GM20000 (cell line): ENCODE measurements around the gene EPHB2.

Experiments
- DNase-seq: peaks from one replicate; pipeline ENCODE4 v3.0.0; 2012; ENCODE audit warnings: low spot score
- TF ChIP-seq, protein P1 (sequence below): IDR thresholded peaks from 2 replicates; pipeline ENCODE4 v1.5.1; 2012; ENCODE audit warnings: mild to moderate bottlenecking, control low read depth; ENCODE audit errors: extremely low read depth, missing control alignments

Gene EPHB2

DNA sequence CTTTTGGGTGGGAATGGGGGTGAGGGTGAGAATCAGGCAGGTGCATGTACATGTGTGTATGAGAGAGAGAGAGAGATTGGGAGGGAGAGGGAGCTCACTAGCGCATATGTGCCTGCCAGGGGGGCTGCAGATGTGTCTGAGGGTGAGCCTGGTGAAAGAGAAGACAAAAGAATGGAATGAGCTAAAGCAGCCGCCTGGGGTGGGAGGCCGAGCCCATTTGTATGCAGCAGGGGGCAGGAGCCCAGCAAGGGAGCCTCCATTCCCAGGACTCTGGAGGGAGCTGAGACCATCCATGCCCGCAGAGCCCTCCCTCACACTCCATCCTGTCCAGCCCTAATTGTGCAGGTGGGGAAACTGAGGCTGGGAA lies 95.0 kb downstream of the EPHB2 start:
- TF ChIP-seq, protein P1, sequence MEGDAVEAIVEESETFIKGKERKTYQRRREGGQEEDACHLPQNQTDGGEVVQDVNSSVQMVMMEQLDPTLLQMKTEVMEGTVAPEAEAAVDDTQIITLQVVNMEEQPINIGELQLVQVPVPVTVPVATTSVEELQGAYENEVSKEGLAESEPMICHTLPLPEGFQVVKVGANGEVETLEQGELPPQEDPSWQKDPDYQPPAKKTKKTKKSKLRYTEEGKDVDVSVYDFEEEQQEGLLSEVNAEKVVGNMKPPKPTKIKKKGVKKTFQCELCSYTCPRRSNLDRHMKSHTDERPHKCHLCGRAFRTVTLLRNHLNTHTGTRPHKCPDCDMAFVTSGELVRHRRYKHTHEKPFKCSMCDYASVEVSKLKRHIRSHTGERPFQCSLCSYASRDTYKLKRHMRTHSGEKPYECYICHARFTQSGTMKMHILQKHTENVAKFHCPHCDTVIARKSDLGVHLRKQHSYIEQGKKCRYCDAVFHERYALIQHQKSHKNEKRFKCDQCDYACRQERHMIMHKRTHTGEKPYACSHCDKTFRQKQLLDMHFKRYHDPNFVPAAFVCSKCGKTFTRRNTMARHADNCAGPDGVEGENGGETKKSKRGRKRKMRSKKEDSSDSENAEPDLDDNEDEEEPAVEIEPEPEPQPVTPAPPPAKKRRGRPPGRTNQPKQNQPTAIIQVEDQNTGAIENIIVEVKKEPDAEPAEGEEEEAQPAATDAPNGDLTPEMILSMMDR = no peak
- DNase-seq = no peak

DNA sequence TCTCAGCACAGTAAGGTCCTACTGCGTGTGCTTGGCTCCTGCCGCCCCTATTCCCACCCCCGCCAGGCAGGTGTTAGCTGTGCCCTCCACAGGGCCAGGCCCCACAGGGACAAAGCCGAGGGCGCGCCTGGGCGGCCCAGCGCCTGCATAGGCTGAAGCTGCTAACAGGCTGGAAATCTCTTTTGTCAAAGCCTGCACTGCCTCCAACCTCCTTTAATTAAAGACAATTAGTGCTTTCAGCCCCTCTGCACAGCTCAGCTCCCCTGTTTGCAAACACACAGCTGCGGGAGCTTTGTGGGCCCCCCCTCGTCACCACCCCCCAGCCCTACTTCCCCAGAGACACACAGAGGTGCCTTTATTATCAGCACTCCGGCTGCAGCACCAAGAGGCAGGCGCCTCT lies 95.9 kb downstream of the EPHB2 start:
- DNase-seq = no peak
- TF ChIP-seq, protein P1 = no peak

DNA sequence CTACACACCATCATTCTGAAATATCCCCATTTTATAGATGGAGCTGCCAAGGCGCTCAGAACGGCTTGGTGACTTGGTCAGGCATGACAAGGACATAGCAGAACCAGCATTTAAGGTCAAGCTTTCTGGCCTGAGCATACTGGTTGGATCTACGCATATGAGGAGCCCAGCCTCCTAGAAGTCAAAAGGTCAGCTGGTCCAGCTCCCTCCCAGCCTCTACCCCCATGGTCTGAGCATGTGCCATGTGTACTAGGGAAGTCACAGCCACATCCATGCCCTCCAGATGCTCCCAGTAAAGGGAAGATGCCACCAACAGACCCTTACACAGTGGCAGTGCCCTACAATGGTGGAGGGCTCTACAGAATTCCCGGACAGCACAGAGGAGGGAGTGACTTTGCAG lies 96.7 kb downstream of the EPHB2 start:
- TF ChIP-seq, protein P1 = no peak
- DNase-seq = no peak

DNA sequence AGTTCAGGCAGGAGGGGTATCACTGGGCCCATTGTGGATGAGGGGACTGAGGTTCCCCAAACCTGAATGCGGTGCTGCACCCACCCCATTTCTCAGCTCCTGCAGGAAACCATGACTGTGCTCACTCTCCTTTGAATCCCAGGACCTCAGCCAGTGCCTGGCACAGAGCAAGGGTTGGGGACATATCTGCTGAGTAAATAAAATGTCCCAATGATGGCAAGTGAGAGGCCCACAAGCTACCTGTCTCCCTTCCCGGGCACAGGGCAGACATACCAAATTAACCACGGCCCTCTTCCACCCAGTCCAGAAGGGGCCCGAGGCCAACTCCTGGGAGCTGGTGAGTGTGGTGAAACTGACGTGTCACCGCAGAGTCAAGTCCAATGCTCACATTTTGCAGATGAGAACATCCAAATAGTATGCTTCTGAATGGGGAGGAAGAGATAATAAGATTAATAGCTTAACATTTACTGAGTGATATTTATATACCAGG lies 97.6 kb downstream of the EPHB2 start:
- DNase-seq = no peak
- TF ChIP-seq, protein P1 = no peak

DNA sequence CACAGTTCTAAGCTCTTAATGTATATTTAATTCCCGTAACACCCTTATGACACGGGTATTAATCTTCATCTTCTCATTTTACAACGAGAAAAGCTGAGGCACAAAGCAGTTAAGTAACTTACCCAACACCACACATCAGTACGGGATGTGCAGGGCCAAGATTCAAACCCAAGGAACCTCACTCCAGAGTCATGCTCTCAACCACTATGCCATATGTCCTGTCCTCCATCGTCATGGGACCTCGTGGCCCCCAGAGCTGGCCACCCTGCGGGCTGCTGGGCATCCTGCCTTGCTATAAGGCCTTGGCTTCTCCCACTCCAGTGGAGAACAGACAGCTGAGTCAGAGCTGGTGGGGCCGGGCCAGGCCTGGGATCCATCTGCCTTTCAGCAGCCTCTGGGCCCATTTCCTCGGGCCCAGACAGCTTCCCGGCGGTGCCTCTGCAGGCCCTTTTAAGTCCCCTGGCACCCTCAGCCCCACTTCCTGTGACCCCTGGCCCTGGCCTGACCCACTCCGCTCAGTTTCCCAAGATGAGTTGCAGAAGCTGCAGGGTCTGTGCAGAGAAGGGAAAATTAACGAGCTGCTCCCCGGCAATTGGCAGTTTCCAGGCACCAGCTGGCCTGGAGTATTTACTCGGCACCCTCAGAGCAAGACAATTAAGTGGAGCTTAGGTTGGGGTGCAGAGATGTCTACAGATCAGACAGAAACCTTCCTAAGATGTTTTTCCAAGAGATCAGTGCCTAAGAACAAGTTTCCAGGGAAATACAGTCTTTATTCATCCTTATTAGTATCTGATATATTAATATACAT lies 98.2 kb downstream of the EPHB2 start:
- TF ChIP-seq, protein P1 = no peak
- no peak for DNase-seq

DNA sequence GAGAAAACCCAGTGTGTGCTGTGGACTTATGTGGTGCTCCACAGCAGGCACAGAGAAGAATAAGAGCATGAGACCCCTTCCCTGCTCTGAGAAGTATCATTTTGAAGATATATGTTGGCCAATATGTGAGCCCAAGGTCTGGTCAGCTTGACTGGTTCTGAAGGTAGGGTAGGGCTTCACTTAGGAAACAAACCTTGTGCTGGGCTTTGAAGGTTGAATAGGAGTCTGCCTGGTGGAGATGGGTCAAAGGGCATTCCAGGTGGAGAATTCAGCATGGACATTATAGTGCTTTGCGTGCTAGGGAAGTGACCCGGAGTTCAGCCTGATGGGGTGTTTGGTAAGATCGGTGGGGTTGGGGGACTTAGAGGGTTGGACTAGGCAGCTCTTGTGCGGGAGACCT lies 99.1 kb downstream of the EPHB2 start:
- TF ChIP-seq, protein P1 = no peak
- no peak for DNase-seq

DNA sequence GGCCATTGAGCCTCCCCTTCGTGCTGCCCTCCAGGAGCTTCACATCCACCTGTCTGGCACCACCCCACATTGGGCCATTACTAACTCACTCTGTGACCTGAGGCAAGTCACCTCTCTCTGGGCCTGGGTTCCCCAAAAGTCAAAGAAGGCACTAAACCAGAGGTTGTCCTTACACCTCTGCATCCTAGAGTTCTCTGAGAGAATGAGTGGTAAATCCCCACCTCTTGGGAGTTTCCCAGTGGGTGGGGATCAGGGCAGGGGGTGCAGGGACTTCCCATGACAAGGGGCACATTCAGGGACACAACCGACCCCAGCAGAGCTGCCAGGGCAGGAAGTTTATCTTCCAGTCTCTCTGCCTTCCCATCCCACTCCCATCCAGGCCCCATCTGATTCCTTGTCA lies 99.7 kb downstream of the EPHB2 start:
- TF ChIP-seq, protein P1 = no peak
- peak; percentile 59 for DNase-seq
